ENCODE results near the gene ADAM12.
"Not testable (repeated sequence)": the region's sequence is repeated elsewhere in the genome, so short reads cannot be mapped to it uniquely, and the experiment has no call there.

DNA sequence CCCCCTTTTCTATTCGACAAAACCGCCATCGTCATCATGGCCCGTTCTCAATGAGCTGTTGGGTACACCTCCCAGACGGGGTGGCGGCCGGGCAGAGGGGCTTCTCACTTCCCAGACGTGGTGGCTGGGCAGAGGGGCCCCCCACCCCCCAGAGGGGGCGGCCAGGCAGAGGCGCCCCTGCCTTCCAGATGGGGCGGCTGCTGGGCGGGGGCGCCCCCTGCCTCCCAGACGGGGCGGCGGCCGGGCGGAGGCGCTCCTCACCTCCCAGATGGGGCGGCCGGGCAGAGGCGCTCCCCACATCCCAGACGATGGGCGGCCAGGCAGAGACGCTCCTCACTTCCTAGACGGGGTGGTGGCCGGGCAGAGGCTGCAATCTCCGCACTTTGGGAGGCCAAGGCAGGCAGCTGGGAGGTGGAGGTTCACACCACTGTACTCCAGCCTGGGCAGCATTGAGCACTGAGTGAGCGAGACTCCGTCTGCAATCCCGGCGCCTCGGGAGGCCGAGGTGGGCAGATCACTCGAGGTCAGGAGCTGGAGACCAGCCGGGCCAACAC, 418.1 kb downstream of the ADAM12 start:
- TF ChIP-seq, protein P1, sequence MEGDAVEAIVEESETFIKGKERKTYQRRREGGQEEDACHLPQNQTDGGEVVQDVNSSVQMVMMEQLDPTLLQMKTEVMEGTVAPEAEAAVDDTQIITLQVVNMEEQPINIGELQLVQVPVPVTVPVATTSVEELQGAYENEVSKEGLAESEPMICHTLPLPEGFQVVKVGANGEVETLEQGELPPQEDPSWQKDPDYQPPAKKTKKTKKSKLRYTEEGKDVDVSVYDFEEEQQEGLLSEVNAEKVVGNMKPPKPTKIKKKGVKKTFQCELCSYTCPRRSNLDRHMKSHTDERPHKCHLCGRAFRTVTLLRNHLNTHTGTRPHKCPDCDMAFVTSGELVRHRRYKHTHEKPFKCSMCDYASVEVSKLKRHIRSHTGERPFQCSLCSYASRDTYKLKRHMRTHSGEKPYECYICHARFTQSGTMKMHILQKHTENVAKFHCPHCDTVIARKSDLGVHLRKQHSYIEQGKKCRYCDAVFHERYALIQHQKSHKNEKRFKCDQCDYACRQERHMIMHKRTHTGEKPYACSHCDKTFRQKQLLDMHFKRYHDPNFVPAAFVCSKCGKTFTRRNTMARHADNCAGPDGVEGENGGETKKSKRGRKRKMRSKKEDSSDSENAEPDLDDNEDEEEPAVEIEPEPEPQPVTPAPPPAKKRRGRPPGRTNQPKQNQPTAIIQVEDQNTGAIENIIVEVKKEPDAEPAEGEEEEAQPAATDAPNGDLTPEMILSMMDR (IDR thresholded peaks at IDR 0.05; ENCODE audit: low read depth, low read length, poor library complexity, severe bottlenecking): not testable (repeated sequence)
- not testable (repeated sequence) for TF ChIP-seq EZH2phosphoT487 (IDR thresholded peaks at IDR 0.05; ENCODE audit: borderline replicate concordance, low read length)

Measured in DOHH2 (cell line).